ENCODE data around the gene SCUBE3.

The SCUBE3 gene

GRCh38 chr6:35185971-35186370 lies 27.8 kb upstream of the SCUBE3 start:
- no peak for DNase-seq (ENCODE audit: extremely low read depth, insufficient read length)
- no peak for TF ChIP-seq CTCF (IDR thresholded peaks at IDR 0.05; ENCODE audit: insufficient read depth, low read length, poor library complexity, severe bottlenecking)
- no peaks in the 10 kb centered on the region for H3K36me3 ChIP-seq (ENCODE audit: control insufficient read depth, insufficient read depth, low read length)
- no peaks in the 10 kb centered on the region for H3K27me3 ChIP-seq (replicated peaks; ENCODE audit: control insufficient read depth, insufficient read depth, low read length)
- no peak overlapping the region for H3K4me3 ChIP-seq (replicated peaks; ENCODE audit: low read depth, low read length)

- TF ChIP-seq CTCF (IDR thresholded peaks at IDR 0.05; ENCODE audit: insufficient read depth, low read length, poor library complexity, severe bottlenecking) = no peak
- no peak for DNase-seq (ENCODE audit: extremely low read depth, insufficient read length)
Measured at GRCh38 chr6:35186571-35186970, 27.2 kb upstream of the SCUBE3 start.

GRCh38 chr6:35188886-35189285 lies 24.9 kb upstream of the SCUBE3 start:
- no peak overlapping the region for H3K4me3 ChIP-seq (replicated peaks; ENCODE audit: low read depth, low read length)
- TF ChIP-seq CTCF (IDR thresholded peaks at IDR 0.05; ENCODE audit: insufficient read depth, low read length, poor library complexity, severe bottlenecking) = no peak
- DNase-seq (ENCODE audit: extremely low read depth, insufficient read length) = no peak
- no peaks in the 10 kb centered on the region for H3K27me3 ChIP-seq (replicated peaks; ENCODE audit: control insufficient read depth, insufficient read depth, low read length)
- H3K36me3 ChIP-seq (ENCODE audit: control insufficient read depth, insufficient read depth, low read length) = no peaks in the 10 kb centered on the region

More at GRCh38 chr6:35186571-35186970, 27.2 kb upstream of the SCUBE3 start:
- H3K27me3 ChIP-seq (replicated peaks; ENCODE audit: control insufficient read depth, insufficient read depth, low read length) = no peaks in the 10 kb centered on the region
- H3K36me3 ChIP-seq (ENCODE audit: control insufficient read depth, insufficient read depth, low read length) = no peaks in the 10 kb centered on the region
- no peak overlapping the region for H3K4me3 ChIP-seq (replicated peaks; ENCODE audit: low read depth, low read length)

GRCh38 chr6:35190306-35190705 lies 23.4 kb upstream of the SCUBE3 start:
- no peak for TF ChIP-seq CTCF (IDR thresholded peaks at IDR 0.05; ENCODE audit: insufficient read depth, low read length, poor library complexity, severe bottlenecking)
- no peaks in the 10 kb centered on the region for H3K36me3 ChIP-seq (ENCODE audit: control insufficient read depth, insufficient read depth, low read length)
- no peaks in the 10 kb centered on the region for H3K27me3 ChIP-seq (replicated peaks; ENCODE audit: control insufficient read depth, insufficient read depth, low read length)
- DNase-seq (ENCODE audit: extremely low read depth, insufficient read length) = no peak
- no peak overlapping the region for H3K4me3 ChIP-seq (replicated peaks; ENCODE audit: low read depth, low read length)

- no peak for TF ChIP-seq CTCF (IDR thresholded peaks at IDR 0.05; ENCODE audit: insufficient read depth, low read length, poor library complexity, severe bottlenecking)
- no peaks in the 10 kb centered on the region for H3K27me3 ChIP-seq (replicated peaks; ENCODE audit: control insufficient read depth, insufficient read depth, low read length)
- no peaks in the 10 kb centered on the region for H3K36me3 ChIP-seq (ENCODE audit: control insufficient read depth, insufficient read depth, low read length)
- no peak for DNase-seq (ENCODE audit: extremely low read depth, insufficient read length)
- H3K4me3 ChIP-seq (replicated peaks; ENCODE audit: low read depth, low read length) = no peak overlapping the region
Measured at GRCh38 chr6:35191889-35192288, 21.9 kb upstream of the SCUBE3 start.

- no peaks in the 10 kb centered on the region for H3K36me3 ChIP-seq (ENCODE audit: control insufficient read depth, insufficient read depth, low read length)
- DNase-seq (ENCODE audit: extremely low read depth, insufficient read length) = no peak
- no peak for TF ChIP-seq CTCF (IDR thresholded peaks at IDR 0.05; ENCODE audit: insufficient read depth, low read length, poor library complexity, severe bottlenecking)
- H3K4me3 ChIP-seq (replicated peaks; ENCODE audit: low read depth, low read length) = no peak overlapping the region
- H3K27me3 ChIP-seq (replicated peaks; ENCODE audit: control insufficient read depth, insufficient read depth, low read length) = no peaks in the 10 kb centered on the region
Measured at GRCh38 chr6:35192301-35192860, 21.4 kb upstream of the SCUBE3 start.

Measured in GM06990 (cell line).